Measurements from ENCODE around the gene MROH9. TPM values are rescaled to one million over a fixed set of nuclear protein-coding genes. Genes with fewer than 3 reads are reported as not detected.

MROH9 gene
- total RNA-seq, 2 experiments from 2014 or later: not detected

DNA sequence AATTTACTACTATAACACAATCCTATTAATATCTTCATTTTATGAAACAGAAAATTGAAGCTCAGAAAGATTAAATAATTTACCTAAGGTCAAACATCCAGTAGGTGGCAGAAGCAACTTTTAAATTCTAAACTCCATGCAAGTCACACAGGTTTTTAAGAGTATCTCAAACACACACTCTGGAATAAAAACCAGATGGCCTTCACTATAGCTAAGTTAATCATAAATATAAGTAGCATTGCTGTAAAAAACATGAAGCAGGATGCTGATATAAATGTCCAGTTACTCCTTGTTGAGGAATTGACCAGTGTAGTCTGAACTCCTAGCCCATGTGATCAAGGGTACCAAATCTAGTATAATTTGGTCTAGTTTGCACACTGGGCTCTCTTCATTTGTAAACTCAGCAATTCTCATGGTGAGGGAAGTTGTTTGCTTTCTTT is 146.0 kb downstream of the MROH9 start:
- H3K36me3 Mint-ChIP-seq: no peaks in the 10 kb centered on the region

DNA sequence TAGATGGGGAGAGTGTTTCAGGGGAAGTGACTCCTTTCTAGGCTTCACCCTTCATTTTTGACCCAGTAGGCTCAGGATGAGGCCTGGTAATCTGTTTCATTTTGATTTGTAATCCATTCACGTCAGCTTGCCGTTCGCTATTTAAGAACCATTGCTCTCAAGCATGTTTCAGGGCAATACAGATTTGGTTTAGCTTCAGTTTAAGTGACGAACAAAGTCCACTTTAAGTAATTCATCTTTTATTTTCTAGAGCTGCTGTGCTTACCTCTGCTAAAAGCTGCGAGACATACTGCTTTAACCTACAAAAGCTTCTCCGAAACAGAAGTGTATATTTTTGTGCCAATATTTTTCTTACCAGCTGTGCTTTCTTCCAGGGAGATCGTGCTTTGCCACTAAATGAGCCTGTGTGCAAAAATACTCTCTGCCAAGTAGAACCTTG is 146.4 kb downstream of the MROH9 start:
- H3K27ac Mint-ChIP-seq: no peak overlapping the region
- no peak overlapping the region for H3K4me3 Mint-ChIP-seq
- CTCF ChIA-PET: interaction anchor here (2.1 kb wide), 1 partner anchor 232 kb away, joined by 16 read pairs; the partner anchor contains the start of gene FMO4
- DNase-seq: no peak
- H3K4me1 Mint-ChIP-seq: no peaks in the 10 kb centered on the region
- H3K27me3 Mint-ChIP-seq: no peaks in the 10 kb centered on the region
- H3K9me3 Mint-ChIP-seq (ENCODE audit: low read depth): no peaks in the 10 kb centered on the region
- ATAC-seq: no peak
- H3K36me3 Mint-ChIP-seq: no peaks in the 10 kb centered on the region

More for the DNA sequence above, 146.0 kb downstream of the MROH9 start:
- H3K4me1 Mint-ChIP-seq: no peaks in the 10 kb centered on the region
- CTCF ChIA-PET: interaction anchor here (2.1 kb wide), 1 partner anchor 232 kb away, joined by 16 read pairs; the partner anchor contains the start of gene FMO4
- H3K27me3 Mint-ChIP-seq: no peaks in the 10 kb centered on the region
- H3K4me3 Mint-ChIP-seq: no peak overlapping the region
- ATAC-seq (no peak), DNase-seq (no peak)
- no peak overlapping the region for H3K27ac Mint-ChIP-seq
- no peaks in the 10 kb centered on the region for H3K9me3 Mint-ChIP-seq (ENCODE audit: low read depth)

DNA sequence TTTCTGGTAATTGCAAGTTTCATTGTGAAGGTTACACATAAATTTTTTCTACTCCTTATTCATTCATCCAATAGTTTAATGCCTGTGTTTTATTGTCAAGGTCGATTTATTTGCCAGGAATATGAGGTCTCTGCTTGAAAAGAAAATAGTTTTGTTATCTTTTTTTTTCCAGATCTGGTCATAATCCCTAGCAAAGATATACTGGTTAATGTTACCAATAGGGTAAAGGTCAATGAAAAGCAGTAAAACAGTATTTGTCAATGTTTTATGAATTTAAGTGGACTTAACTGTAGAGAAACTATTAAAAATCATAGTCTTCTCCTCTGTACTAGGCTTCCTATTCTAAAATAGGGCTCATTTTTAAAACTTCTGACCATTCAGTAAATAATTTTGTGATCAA is 147.3 kb downstream of the MROH9 start:
- no peaks in the 10 kb centered on the region for H3K4me1 Mint-ChIP-seq
- no peaks in the 10 kb centered on the region for H3K36me3 Mint-ChIP-seq
- DNase-seq (no peak), ATAC-seq (no peak)
- no peaks in the 10 kb centered on the region for H3K27me3 Mint-ChIP-seq
- no peak overlapping the region for H3K27ac Mint-ChIP-seq
- no peak overlapping the region for H3K4me3 Mint-ChIP-seq
- H3K9me3 Mint-ChIP-seq (ENCODE audit: low read depth): no peaks in the 10 kb centered on the region
- CTCF ChIA-PET: interaction anchor here (2.1 kb wide), 1 partner anchor 231 kb away, joined by 16 read pairs; the partner anchor contains the start of gene FMO4

DNA sequence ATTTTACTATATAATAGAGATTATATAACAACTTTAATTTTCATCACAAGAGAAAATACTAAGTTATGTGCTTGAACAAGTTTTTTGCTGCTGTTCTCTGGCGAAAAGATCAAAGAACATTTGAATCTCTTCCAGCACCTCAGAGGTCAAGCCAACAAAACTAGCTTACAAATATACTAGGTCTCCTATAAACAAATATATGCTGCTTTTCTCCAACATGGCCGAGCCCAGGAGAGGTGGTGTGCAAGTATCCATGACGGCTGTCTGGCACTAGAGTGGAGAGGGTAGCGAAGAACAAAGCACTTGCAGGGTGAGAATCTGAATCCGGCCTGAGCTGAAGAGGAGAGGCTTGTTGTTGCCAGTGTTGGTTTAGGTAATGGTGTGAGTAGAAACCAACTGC is 147.9 kb downstream of the MROH9 start:
- H3K27me3 Mint-ChIP-seq: no peaks in the 10 kb centered on the region
- no peaks in the 10 kb centered on the region for H3K36me3 Mint-ChIP-seq
- H3K4me1 Mint-ChIP-seq: no peaks in the 10 kb centered on the region
- H3K27ac Mint-ChIP-seq: no peak overlapping the region
- no peaks in the 10 kb centered on the region for H3K9me3 Mint-ChIP-seq (ENCODE audit: low read depth)
- DNase-seq: no peak
- ATAC-seq: no peak
- CTCF ChIA-PET: no interaction called here
- no peak overlapping the region for H3K4me3 Mint-ChIP-seq

DNA sequence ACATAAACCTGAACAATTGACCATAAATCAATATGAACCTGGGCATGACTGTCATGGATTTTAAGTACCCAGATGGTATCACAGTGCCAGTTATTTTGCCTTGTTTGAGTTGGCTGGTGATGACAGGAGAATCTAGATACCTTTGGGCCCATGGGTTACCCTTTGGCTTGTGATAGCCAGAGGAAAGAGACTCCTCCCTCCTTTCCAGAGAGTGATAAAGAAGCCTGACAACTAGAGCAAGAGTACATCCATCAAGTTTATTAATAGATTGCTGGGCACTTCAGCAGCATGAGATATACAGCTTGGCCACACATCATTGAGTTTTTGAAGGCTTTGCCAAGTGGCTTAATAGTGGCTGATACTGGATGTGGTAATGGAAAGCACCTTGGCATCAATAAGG is 148.8 kb downstream of the MROH9 start:
- Mint-ChIP-seq H3K36me3 (no peaks in the 10 kb centered on the region), H3K4me3 (no peak overlapping the region), H3K27me3 (no peaks in the 10 kb centered on the region), H3K27ac (no peak overlapping the region), H3K9me3 (ENCODE audit: low read depth) (no peaks in the 10 kb centered on the region), H3K4me1 (no peaks in the 10 kb centered on the region)
- CTCF ChIA-PET: no interaction called here
- DNase-seq (no peak), ATAC-seq (no peak)

DNA sequence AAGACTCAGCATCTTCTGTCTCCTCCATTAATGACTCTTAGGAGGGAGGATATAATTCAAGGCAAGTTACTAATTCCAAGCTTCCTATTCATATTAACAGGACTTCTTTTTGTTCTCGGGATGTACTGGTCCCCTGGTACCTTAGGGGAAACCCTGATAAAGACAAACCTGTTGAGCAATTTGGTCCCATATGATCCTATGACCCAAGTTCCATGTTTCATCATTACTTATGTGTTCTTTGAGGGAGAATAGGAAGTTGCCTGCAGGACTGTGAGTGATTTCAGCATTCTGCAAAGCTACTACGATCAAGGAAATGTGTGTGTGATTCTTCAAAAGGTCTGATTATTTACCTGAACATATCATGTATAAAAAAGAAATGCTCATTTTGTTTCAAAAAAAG is 149.5 kb downstream of the MROH9 start:
- DNase-seq (no peak), ATAC-seq (no peak)
- H3K9me3 Mint-ChIP-seq (ENCODE audit: low read depth): no peaks in the 10 kb centered on the region
- H3K36me3 Mint-ChIP-seq: no peaks in the 10 kb centered on the region
- no peak overlapping the region for H3K27ac Mint-ChIP-seq
- H3K4me3 Mint-ChIP-seq: no peak overlapping the region
- CTCF ChIA-PET: no interaction called here
- no peaks in the 10 kb centered on the region for H3K4me1 Mint-ChIP-seq
- H3K27me3 Mint-ChIP-seq: no peaks in the 10 kb centered on the region

DNA sequence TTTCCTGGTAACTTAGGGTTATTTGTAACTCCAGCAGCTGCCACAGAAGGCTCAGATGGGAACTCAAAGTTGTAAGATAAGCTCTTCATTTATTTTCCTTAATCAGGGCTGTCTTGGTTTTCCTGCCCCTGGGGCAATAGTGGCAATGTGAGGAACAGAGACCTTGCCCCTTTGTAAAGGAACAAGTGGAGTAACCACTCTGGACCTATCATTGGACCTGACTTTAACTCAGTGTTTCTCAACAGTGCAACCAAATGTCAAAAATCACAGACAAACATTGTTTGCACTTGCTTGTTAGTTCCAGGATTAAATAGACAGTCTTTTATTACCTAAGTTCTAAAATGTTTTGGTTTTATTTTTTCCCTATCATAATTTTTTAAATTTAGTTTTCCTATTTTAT is 152.6 kb downstream of the MROH9 start:
- H3K9me3 Mint-ChIP-seq (ENCODE audit: low read depth): no peaks in the 10 kb centered on the region
- H3K36me3 Mint-ChIP-seq: no peaks in the 10 kb centered on the region
- H3K4me1 Mint-ChIP-seq: no peaks in the 10 kb centered on the region
- no peak for ATAC-seq
- CTCF ChIA-PET: no interaction called here
- H3K27ac Mint-ChIP-seq: no peak overlapping the region
- H3K4me3 Mint-ChIP-seq: no peak overlapping the region
- no peaks in the 10 kb centered on the region for H3K27me3 Mint-ChIP-seq
- no peak for DNase-seq

DNA sequence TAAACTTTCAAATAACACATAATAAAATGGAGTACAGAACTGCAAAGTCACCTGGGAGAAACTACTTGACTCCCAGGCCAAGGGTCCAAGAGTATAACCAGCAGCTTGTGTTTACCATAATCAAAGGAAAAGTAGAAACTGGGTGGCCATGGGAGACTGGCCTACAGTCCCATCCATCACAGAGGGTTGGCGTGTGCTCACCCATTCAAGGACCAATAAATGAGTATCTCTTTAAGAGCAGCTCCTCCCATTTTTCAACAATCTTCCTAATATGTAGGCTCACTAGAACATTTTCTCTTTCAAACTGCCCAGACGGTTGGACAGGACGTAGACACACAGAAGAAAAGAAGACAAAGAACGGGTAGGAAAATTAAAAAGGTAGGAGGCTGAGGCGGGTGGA is 155.3 kb downstream of the MROH9 start, which contains the start of gene FMO3:
TSS of gene FMO3 (plus strand) at position 302 of the 400 bp plus-strand sequence. CDS start 1,754 bp downstream, outside the sequence.
- H3K9me3 Mint-ChIP-seq (ENCODE audit: low read depth): no peaks in the 10 kb centered on the region
- no peak within 1 kb of the TSS for H3K27ac Mint-ChIP-seq
- DNase-seq (no peak), ATAC-seq (no peak)
- no peaks in the 10 kb centered on the region for H3K27me3 Mint-ChIP-seq
- no peaks in the 10 kb centered on the region for H3K4me1 Mint-ChIP-seq
- CTCF ChIA-PET: no interaction called here
- H3K4me3 Mint-ChIP-seq: no peak within 1 kb of the TSS
- H3K36me3 Mint-ChIP-seq: no peaks in the 10 kb centered on the region

DNA sequence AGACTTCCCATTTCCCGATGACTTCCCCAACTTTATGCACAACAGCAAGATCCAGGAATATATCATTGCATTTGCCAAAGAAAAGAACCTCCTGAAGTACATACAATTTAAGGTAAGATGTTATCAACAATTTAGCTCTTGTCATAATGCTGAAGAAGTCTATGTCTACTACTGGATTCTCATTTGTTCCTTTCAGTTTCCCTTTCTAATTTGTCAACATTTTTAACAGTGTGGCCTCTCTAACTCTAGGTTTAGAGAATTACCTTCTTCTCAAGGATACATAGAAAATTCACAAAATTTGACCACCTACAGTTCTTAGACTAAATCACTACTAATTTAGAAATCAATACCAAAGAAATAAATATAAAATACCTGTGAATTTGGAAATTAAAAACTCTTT is 168.5 kb downstream of the MROH9 start:
- Mint-ChIP-seq H3K36me3 (no peaks in the 10 kb centered on the region), H3K27ac (no peak overlapping the region), H3K27me3 (peaks cover 3% of the 10 kb centered on the region), H3K4me1 (no peaks in the 10 kb centered on the region), H3K9me3 (ENCODE audit: low read depth) (no peaks in the 10 kb centered on the region), H3K4me3 (no peak overlapping the region)
- ATAC-seq (no peak), DNase-seq (no peak)
- CTCF ChIA-PET: no interaction called here

DNA sequence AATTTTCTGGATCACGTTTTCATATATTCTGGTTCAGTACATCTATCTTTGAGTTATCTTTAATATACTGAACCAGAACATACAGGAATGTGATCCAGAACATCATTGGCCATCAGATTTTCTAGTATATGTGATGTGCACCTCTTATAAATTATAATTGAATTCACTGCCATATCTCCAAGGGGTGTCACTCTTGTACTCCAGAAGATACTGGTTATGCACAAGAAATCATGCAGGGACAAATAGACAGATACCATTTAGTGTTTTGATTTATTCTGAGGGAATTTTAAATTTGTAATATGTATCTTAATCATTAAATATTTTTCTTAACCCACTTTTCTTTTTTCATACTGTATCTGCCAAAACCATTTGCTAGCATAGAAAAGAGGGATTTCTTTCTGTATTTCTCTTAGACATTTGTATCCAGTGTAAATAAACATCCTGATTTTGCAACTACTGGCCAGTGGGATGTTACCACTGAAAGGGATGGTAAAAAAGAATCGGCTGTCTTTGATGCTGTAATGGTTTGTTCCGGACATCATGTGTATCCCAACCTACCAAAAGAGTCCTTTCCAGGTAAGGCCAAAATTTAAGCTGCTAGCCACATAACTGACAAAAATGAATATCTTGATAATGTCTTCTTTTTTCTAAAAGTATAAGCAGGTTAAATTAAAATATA is 172.1 kb downstream of the MROH9 start:
- DNase-seq: no peak
- Mint-ChIP-seq H3K4me3 (no peak overlapping the region), H3K9me3 (ENCODE audit: low read depth) (no peaks in the 10 kb centered on the region), H3K4me1 (no peaks in the 10 kb centered on the region), H3K36me3 (no peaks in the 10 kb centered on the region), H3K27me3 (no peaks in the 10 kb centered on the region), H3K27ac (no peak overlapping the region)
- CTCF ChIA-PET: no interaction called here
- ATAC-seq: no peak

DNA sequence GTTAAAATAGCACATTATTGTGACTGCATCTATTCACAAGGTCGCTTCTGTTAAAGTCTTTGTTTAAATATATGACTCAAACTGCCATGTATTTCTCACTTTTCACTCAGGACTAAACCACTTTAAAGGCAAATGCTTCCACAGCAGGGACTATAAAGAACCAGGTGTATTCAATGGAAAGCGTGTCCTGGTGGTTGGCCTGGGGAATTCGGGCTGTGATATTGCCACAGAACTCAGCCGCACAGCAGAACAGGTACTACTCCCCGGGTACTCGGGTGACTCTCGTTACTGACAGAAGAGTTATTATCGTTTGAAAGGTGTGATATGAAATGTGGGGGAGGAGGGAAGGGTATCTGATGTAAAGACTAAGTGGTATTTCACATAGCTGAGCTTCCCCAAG is 172.6 kb downstream of the MROH9 start:
- CTCF ChIA-PET: no interaction called here
- Mint-ChIP-seq H3K36me3 (no peaks in the 10 kb centered on the region), H3K27ac (no peak overlapping the region), H3K27me3 (no peaks in the 10 kb centered on the region), H3K4me1 (no peaks in the 10 kb centered on the region), H3K4me3 (no peak overlapping the region), H3K9me3 (ENCODE audit: low read depth) (no peaks in the 10 kb centered on the region)
- DNase-seq (no peak), ATAC-seq (no peak)

DNA sequence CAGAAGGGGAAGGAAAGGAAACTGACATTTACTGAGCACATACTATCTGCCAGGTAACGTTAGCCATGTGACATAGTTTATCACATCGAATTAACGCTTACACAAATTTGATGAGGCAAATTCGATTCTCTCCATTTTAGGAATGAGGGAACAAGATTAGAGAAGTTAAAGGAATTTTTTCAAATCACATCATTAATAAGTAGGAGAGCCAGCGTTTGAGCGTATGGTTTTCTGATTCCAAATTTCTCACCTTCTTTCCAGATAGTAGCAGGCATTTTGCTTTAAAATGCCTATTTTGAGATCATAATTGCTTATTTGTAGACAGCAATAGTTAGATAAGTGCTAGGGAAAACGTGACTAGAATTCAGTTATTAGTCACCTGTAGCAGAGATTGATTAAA is 174.6 kb downstream of the MROH9 start:
- Mint-ChIP-seq H3K27ac (no peak overlapping the region), H3K27me3 (no peaks in the 10 kb centered on the region), H3K9me3 (ENCODE audit: low read depth) (no peaks in the 10 kb centered on the region), H3K36me3 (no peaks in the 10 kb centered on the region), H3K4me3 (no peak overlapping the region), H3K4me1 (no peaks in the 10 kb centered on the region)
- ATAC-seq: no peak
- no peak for DNase-seq
- CTCF ChIA-PET: no interaction called here

DNA sequence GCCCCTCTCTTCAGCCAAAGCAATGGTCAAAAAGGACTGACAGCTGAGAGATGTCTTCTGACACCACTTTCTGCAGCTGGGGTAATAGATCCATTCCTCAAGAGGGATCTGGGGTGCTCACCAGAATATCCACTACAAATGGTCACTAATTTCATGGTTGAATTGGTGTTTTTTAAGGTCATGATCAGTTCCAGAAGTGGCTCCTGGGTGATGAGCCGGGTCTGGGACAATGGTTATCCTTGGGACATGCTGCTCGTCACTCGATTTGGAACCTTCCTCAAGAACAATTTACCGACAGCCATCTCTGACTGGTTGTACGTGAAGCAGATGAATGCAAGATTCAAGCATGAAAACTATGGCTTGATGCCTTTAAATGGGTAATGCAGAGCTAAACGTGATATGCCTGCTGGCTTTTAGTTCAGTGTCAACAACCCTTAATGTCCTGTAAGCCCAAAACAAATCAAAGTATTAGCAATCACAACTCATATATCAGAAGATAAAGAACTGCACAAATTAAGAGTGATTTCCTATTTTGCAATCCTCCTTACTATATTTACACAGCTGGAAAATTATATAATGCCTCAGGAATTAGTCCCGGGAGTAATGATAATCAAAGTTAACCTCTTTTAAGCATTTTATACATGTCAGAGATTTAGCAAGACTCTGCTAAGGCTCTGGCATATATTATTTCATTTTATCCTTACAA is 175.4 kb downstream of the MROH9 start:
- CTCF ChIA-PET: no interaction called here
- DNase-seq (no peak), ATAC-seq (no peak)
- Mint-ChIP-seq H3K4me3 (no peak overlapping the region), H3K36me3 (no peaks in the 10 kb centered on the region), H3K9me3 (ENCODE audit: low read depth) (no peaks in the 10 kb centered on the region), H3K27ac (no peak overlapping the region), H3K27me3 (no peaks in the 10 kb centered on the region), H3K4me1 (no peaks in the 10 kb centered on the region)

DNA sequence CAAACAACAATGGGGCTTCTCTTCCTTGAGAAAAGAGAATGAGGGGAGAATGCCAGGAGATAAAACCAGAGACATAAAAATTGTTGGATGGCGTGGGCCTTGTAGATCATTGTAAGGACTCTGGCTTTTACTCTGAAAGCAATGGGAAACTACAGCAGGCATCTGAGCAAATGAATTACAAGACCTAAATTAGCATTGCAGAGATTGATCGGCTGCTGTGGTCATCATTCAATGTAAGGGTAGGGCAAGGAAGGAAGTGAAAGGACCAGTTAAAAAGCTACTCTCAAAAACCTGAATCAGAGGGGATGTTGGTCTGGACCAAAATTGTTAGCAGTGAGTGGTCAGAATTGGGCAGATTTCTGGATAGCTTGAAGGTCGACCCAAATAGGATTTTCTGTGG is 176.8 kb downstream of the MROH9 start:
- Mint-ChIP-seq H3K27ac (no peak overlapping the region), H3K36me3 (no peaks in the 10 kb centered on the region), H3K4me3 (no peak overlapping the region), H3K4me1 (no peaks in the 10 kb centered on the region), H3K9me3 (ENCODE audit: low read depth) (no peaks in the 10 kb centered on the region), H3K27me3 (no peaks in the 10 kb centered on the region)
- DNase-seq: no peak
- CTCF ChIA-PET: no interaction called here
- no peak for ATAC-seq

Measured in activated CD8-positive, alpha-beta memory T cell treated with anti-CD3 and anti-CD28 coated beads, Interleukin-2, amount 10 ng/mL, durations not matched to agents 7 days and 5 days (primary cell).